ENCODE measurements around the gene XCL1.

Gene XCL1

GRCh38 chr1:168603501-168604110, 27.2 kb downstream of the XCL1 start:
- H3K27ac ChIP-seq (ENCODE audit: low read length) = no peak overlapping the region
- peaks cover 6% of the 10 kb centered on the region; the same call in 1 of the 2 replicates for H3K27me3 ChIP-seq (ENCODE audit: low read depth, low read length)
- no peaks in the 10 kb centered on the region for H3K79me2 ChIP-seq (ENCODE audit: low read length)
- no peaks in the 10 kb centered on the region for H4K20me1 ChIP-seq (ENCODE audit: insufficient read depth, low read length)
- TF ChIP-seq EZH2phosphoT487 (IDR thresholded peaks at IDR 0.05; ENCODE audit: low read depth) (no peak), CTCF (IDR thresholded peaks at IDR 0.05; ENCODE audit: low read depth, low read length) (peak; percentile 95)
- no peaks in the 10 kb centered on the region for H3K9me3 ChIP-seq (ENCODE audit: insufficient read depth, low read length)
- H3K4me1 ChIP-seq (ENCODE audit: low read length) = no peaks in the 10 kb centered on the region
- no peak overlapping the region for H3K4me2 ChIP-seq (ENCODE audit: low read length)
- H2AFZ ChIP-seq (ENCODE audit: low read depth, low read length) = no peak overlapping the region
- H3K36me3 ChIP-seq (replicated peaks; ENCODE audit: low read depth, low read length) = no peaks in the 10 kb centered on the region
- no peak overlapping the region for H3K9ac ChIP-seq (ENCODE audit: low read length)
- no peak overlapping the region for H3K4me3 ChIP-seq (ENCODE audit: low read length)

DNA sequence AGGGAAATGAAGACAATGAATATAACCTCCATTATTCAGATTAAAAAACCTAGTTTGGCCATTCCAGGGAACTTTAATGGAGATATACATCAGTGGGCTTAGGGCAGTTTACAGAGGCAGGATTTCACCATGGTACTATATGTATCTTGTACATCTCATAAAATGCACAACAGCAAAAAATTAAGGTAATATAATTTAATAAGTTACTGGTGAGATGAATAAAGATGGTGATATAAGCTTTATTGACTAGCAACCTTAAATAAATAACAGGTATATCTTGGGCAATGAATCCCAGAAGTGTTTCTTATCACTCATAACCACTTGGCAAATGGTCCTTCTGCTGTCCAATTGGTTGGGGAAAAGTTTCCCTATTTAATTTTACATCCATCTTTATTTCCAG, 29.0 kb downstream of the XCL1 start:
- no peaks in the 10 kb centered on the region for H3K36me3 ChIP-seq (replicated peaks; ENCODE audit: low read depth, low read length)
- no peak overlapping the region for H2AFZ ChIP-seq (ENCODE audit: low read depth, low read length)
- TF ChIP-seq EZH2phosphoT487 (IDR thresholded peaks at IDR 0.05; ENCODE audit: low read depth) (no peak), CTCF (IDR thresholded peaks at IDR 0.05; ENCODE audit: low read depth, low read length) (no peak)
- H3K9me3 ChIP-seq (ENCODE audit: insufficient read depth, low read length) = no peaks in the 10 kb centered on the region
- no peaks in the 10 kb centered on the region for H4K20me1 ChIP-seq (ENCODE audit: insufficient read depth, low read length)
- no peaks in the 10 kb centered on the region for H3K79me2 ChIP-seq (ENCODE audit: low read length)
- H3K4me3 ChIP-seq (ENCODE audit: low read length) = no peak overlapping the region
- peaks cover 6% of the 10 kb centered on the region; the same call in 1 of the 2 replicates for H3K27me3 ChIP-seq (ENCODE audit: low read depth, low read length)
- H3K4me2 ChIP-seq (ENCODE audit: low read length) = no peak overlapping the region
- H3K9ac ChIP-seq (ENCODE audit: low read length) = no peak overlapping the region
- H3K27ac ChIP-seq (ENCODE audit: low read length) = no peak overlapping the region
- H3K4me1 ChIP-seq (ENCODE audit: low read length) = no peaks in the 10 kb centered on the region

GRCh38 chr1:168606096-168606495, 29.7 kb downstream of the XCL1 start:
- H2AFZ ChIP-seq (ENCODE audit: low read depth, low read length) = no peak overlapping the region
- TF ChIP-seq CTCF (IDR thresholded peaks at IDR 0.05; ENCODE audit: low read depth, low read length) = no peak
- TF ChIP-seq EZH2phosphoT487 (IDR thresholded peaks at IDR 0.05; ENCODE audit: low read depth) = no peak
- peaks cover 6% of the 10 kb centered on the region; the same call in 1 of the 2 replicates for H3K27me3 ChIP-seq (ENCODE audit: low read depth, low read length)
- H4K20me1 ChIP-seq (ENCODE audit: insufficient read depth, low read length) = no peaks in the 10 kb centered on the region
- H3K27ac ChIP-seq (ENCODE audit: low read length) = no peak overlapping the region
- no peak overlapping the region for H3K9ac ChIP-seq (ENCODE audit: low read length)
- no peaks in the 10 kb centered on the region for H3K4me1 ChIP-seq (ENCODE audit: low read length)
- H3K4me2 ChIP-seq (ENCODE audit: low read length) = no peak overlapping the region
- H3K9me3 ChIP-seq (ENCODE audit: insufficient read depth, low read length) = no peaks in the 10 kb centered on the region
- no peaks in the 10 kb centered on the region for H3K79me2 ChIP-seq (ENCODE audit: low read length)
- no peak overlapping the region for H3K4me3 ChIP-seq (ENCODE audit: low read length)
- H3K36me3 ChIP-seq (replicated peaks; ENCODE audit: low read depth, low read length) = no peaks in the 10 kb centered on the region

- no peaks in the 10 kb centered on the region for H3K4me1 ChIP-seq (ENCODE audit: low read length)
- no peaks in the 10 kb centered on the region for H4K20me1 ChIP-seq (ENCODE audit: insufficient read depth, low read length)
- H3K9ac ChIP-seq (ENCODE audit: low read length) = no peak overlapping the region
- no peak overlapping the region for H2AFZ ChIP-seq (ENCODE audit: low read depth, low read length)
- H3K27ac ChIP-seq (ENCODE audit: low read length) = no peak overlapping the region
- TF ChIP-seq CTCF (IDR thresholded peaks at IDR 0.05; ENCODE audit: low read depth, low read length) (no peak), EZH2phosphoT487 (IDR thresholded peaks at IDR 0.05; ENCODE audit: low read depth) (no peak)
- H3K9me3 ChIP-seq (ENCODE audit: insufficient read depth, low read length) = no peaks in the 10 kb centered on the region
- no peaks in the 10 kb centered on the region for H3K79me2 ChIP-seq (ENCODE audit: low read length)
- H3K4me3 ChIP-seq (ENCODE audit: low read length) = no peak overlapping the region
- H3K36me3 ChIP-seq (replicated peaks; ENCODE audit: low read depth, low read length) = no peaks in the 10 kb centered on the region
- H3K4me2 ChIP-seq (ENCODE audit: low read length) = no peak overlapping the region
- no peaks in the 10 kb centered on the region for H3K27me3 ChIP-seq (ENCODE audit: low read depth, low read length)
Observed at GRCh38 chr1:168607872-168608428, 31.5 kb downstream of the XCL1 start.

Data from OCI-LY3 (cell line).